Measurements from ENCODE around the gene CACNA2D1.

- TF ChIP-seq ZNF565 (CRISPR knock-in tag; conservative IDR thresholded peaks at IDR 0.05; ENCODE audit: low read depth): no peak
- TF ChIP-seq ISL1 (CRISPR knock-in tag; IDR thresholded peaks at IDR 0.05): no peak
- no peak for TF ChIP-seq TCF4 (CRISPR knock-in tag; IDR thresholded peaks at IDR 0.05; ENCODE audit: borderline replicate concordance)
- no peak for TF ChIP-seq RARB (CRISPR knock-in tag; IDR thresholded peaks at IDR 0.05)
- TF ChIP-seq ESRRG (CRISPR knock-in tag; IDR thresholded peaks at IDR 0.05): no peak
- no peak for TF ChIP-seq TOX (CRISPR knock-in tag; IDR thresholded peaks at IDR 0.05; ENCODE audit: borderline replicate concordance)
- no peak for TF ChIP-seq PATZ1 (CRISPR knock-in tag; IDR thresholded peaks at IDR 0.05; ENCODE audit: borderline replicate concordance)
- TF ChIP-seq ZNF8 (CRISPR knock-in tag; IDR thresholded peaks at IDR 0.05): no peak
- TF ChIP-seq ZFP30 (CRISPR knock-in tag; IDR thresholded peaks at IDR 0.05): no peak
- no peak for TF ChIP-seq OSR1 (CRISPR knock-in tag; IDR thresholded peaks at IDR 0.05)
- no peak for TF ChIP-seq ZC3H10 (CRISPR knock-in tag; IDR thresholded peaks at IDR 0.05)
- TF ChIP-seq POU6F1 (CRISPR knock-in tag; IDR thresholded peaks at IDR 0.05; ENCODE audit: borderline replicate concordance, low read depth): no peak
- no peak for TF ChIP-seq ZNF70 (CRISPR knock-in tag; IDR thresholded peaks at IDR 0.05)
These were observed at the start of gene CACNA2D1 for GRCh38 chr7:82443547-82444219.

Measured in SK-N-SH treated with all-trans-retinoic acid at 6 μM for 48 hours (cell line).